GM21526 (cell line): ENCODE results near the gene MAPK12.

Experiments
- ATAC-seq: cut with Tn5 transposase; IDR thresholded peaks from one replicate; pipeline ENCODE4 v1.9.1; 2021; ENCODE audit warnings: moderate library complexity; ENCODE audit not compliant: unreplicated experiment, low FRiP score

MAPK12 gene

DNA sequence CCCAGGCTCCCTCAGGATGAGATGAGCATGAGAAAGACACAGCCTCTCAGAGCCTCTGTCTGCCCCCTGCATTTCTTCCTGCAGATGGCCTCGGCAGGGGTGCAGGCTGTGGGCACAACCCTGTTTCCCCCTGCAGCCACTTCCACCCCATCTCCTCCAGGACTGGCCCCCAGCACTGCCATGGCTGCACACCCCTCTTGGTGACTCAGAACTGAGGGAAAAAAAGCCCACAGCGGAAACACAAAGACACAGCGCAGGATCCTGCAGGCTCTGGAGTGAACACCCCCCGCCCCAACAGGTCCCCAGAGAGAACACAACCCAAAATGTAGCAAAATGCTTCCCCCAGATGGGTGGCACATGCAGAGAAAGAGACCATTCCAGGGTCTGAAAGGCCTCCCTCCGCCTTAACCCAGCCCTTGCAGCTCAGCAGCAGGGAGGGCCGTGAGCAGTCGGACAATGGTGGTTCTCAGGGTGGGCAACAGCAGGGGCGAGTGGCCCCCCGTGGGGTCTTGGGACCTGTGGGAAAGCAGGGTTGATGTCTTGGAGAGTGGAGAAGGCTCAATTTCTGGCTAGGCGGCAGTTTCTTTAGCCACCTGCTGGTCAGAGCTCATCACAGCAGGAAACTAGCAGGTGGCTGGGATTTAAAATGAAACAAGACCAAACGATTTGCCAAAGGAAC, 24.6 kb downstream of the MAPK12 start:
- ATAC-seq, result no peak

DNA sequence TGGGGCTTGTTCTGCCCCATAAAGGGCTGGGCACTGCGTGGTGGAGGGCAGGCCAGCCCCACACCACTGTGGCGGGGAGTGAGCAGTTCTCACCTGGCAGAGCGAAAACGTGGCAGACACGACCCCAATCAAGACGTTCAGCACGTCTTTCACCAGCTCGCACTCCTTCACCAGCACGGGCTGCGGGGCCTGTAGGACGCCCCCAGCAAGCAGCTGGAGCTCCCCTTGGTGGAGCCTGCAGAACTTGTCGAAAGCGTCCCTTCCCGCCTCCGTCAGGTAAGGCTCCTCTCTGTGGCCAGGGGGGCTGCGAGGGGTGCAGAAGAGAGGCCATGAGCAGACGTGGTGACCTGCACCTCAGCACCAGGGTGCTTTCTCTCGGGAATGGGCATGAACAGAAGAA, 28.3 kb downstream of the MAPK12 start:
- ATAC-seq, result no peak

DNA sequence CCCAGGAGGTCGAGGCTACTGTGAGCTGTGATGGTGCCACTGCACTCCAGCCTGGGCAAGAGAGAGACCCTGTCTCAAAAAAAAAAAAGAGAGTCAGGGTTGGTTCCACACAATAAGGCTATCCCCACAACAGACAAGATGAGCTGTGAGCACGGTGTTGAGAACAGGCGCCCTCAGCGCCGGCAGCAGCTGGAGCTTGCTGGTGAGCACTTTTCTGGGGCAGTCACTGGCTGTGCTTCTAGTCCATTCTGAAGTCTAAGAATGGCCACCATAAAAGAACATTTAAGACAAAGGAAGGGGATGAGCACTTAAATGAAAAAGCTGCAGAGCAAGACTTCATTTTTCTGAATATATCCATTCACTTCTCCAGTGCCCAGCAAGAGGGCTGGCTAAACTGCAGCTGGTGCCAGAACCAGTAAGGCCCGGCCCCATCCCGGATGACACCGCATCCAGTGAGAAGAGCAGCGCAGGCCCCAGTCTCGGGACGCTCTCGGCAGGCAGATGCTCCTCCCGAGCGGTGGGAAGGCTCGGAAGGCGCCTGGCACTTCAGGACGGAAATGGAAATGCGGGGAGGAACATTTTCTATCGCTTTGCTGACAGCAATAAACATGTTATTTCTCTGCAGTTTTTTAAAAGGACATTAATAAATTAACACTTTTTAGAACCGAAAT, 28.9 kb downstream of the MAPK12 start:
- no peak for ATAC-seq

DNA sequence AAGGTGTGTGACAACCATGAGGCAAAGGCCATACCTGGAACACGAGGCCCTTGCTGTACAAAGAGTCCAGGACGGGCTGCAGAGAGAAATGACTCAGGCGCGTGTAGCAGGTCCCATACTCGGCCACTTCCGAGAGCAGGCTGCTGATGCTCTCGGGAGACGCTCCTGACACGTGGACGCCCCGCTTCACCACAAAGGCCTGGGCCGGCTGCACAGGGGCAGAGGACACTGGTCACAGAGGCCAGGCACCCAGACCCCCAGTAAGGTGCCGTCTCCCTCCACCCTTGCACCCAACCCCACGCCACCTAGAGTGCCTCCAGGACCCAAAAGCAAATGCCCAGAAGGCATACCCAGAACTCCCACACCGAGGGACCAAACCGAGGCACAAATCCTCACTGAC, 32.1 kb downstream of the MAPK12 start:
- no peak for ATAC-seq

DNA sequence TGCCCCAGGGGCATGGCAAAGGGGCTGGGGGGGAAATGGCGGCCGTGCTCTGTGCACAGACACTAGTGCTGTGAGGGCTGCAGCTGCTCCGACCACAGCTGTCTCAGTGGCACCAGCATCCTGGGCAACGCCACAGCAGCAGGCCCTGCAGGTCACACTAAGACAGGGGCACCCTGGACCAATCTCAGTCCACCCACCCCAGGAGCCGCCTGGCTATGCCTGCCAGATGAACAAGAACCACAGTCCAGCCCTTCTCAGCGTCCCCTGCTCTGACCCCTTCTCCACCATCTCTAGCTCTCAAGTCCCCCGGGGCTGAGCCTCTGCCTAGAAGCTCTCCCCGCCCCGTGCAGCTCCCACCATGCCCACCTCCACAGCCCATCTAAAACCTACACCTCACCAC, 33.1 kb downstream of the MAPK12 start:
- no peak for ATAC-seq

DNA sequence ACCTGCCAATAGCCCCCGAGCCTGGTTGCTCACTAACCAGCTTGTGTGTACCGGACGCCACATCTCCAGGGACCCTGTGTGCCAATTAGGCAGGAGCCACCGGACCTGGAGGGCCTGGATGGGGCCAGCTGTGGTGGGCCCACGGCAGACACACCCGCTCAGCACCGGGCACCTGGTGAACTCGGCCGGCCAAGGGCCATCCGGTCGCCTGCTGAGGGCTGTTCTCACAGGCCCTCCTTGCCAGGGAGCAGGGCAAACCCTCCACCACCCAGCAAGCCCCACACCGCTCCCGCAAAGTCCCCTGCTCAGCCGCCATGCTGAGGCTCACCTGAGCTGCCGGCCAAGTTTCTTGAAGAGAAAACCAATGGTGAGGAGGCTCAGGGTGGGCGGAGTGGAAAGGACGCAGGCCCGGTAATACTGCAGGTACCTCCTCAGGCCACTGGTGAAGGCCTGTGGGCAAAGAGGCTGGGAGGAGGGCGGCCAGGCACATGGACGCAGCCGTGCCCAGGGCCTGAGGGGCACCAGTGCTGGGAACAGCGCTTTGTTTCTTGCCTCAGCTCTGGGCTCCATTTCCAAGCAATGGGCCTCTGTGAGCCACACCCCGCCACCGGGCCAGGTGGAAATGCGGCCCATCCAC, 33.8 kb downstream of the MAPK12 start:
- no peak for ATAC-seq

DNA sequence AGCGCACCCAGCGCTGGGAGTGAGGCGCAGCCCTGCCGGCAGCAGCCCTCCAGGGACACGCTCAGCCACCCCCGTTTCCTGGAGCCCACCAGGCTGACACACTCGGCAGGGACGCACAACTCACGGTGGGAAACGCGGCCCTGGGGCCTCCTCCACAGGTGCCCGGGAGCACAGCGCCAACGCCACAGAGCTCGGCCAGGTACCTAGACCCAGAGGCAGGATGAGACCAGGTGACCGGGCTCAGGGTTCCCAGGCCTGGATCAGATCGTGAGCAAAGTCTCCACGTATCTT, 34.7 kb downstream of the MAPK12 start:
- no peak for ATAC-seq

DNA sequence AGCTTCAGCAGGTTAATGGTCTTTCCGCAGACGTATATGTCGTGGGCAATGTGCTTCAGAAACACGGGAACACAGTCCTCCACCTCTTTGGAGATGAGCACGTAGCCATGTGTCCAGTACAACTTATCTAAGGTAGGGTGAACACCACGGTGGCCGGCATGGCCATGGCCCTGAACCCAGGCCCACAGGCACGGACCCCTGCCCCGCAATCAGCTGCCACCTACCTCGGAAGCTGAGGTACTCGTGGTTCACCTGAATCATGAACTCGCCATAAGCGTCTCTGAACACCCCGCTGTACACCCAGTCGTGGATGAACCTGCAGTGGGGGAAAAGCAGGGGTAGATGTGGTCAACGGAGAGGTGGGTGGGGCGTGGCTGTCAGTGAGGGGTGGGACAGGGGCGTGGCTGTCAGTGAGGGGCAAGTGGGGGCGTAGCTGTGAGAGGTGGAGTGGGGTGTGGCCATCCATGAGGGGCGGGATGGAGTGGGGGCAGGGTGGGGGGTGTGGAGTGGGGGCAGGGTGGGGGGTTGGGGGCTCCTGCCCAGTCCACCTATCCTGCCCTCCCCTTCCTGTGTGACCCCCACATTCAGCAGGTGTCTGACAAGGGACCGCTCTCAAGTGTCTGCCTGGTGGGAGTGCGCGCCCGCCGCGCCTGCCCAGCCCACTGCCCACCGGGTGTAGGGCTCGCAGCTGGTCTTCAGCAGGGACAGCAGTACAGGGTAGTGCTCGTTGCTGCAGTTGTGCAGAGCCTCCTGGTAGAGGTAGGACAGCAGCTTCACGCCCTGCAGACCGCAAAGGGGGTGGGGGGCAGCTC, 35.2 kb downstream of the MAPK12 start:
- no peak for ATAC-seq

DNA sequence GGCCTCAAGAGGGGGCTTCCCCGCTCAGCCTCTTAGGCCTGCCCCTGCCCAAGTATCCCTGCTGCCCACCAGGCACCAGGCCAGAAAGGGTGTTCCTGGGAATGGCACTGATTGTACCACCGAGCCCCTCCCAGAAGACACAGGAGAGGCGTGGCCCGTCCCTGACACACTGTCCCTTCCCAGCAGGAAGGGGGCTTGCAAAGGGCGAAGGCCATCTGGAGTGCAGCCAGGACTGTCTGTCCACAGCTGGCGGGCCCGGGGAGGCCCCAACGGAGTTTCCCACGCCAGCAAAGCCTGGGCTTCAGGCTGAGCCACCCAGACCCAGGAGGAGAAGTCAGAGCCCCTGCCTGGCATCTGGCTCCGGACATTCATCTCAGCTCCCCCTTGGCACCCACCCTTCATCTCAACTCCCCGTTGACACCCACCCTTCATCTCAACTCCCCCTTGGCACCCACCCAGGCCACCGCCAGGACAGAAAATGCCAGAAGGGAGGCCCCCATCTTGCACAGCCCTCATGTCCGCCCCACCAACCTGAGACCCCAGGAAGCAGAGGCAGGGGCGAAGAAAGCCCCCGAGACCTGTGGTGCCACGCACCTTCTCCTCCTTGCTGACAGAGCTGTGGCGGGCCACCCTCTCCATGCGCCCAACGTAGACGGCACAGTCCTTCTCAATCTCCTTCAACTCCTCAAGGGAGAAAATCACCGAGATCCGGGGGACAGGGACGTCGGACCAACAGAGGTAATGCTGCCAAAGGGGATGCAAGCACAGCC, 36.1 kb downstream of the MAPK12 start:
- no peak for ATAC-seq

DNA sequence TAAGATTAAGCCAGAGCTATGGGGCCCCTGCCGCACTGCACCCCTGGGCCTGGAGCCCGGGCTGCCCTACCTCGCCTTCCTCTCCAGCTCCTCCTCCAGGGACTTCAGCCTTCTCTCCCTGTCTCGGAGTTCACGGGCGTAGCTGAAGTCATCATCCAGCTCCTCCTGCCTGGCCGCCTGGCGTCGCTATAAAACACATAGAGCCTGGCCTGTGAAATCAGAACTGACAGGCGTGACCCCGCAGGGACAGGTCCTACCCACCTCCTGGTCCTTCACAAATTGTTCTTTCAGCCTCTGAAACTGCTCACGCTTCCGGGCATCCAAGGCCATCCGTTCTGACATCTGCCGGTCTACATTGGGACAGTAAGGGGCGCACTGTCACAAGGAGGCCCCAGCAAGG, 37.4 kb downstream of the MAPK12 start:
- no peak for ATAC-seq

DNA sequence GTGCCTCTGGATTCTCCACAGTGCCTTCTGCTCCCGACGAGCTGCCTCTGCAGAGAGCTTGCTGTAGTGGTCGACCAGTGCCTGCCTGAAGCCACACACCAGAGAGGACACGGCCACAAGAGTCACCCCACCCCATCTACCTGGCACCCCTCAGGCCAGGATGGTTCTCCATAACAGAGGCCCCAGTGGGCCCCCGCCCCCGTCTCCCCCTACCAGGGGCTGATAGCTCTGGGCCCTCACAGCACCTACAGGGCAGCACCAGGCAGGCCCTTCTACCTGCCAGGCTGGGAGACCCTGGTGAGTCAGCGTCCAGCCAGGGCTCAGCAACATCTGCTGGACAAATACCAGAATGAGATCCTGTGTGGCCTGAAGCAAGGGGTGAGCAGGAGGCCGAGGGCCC, 39.0 kb downstream of the MAPK12 start:
- no peak for ATAC-seq

DNA sequence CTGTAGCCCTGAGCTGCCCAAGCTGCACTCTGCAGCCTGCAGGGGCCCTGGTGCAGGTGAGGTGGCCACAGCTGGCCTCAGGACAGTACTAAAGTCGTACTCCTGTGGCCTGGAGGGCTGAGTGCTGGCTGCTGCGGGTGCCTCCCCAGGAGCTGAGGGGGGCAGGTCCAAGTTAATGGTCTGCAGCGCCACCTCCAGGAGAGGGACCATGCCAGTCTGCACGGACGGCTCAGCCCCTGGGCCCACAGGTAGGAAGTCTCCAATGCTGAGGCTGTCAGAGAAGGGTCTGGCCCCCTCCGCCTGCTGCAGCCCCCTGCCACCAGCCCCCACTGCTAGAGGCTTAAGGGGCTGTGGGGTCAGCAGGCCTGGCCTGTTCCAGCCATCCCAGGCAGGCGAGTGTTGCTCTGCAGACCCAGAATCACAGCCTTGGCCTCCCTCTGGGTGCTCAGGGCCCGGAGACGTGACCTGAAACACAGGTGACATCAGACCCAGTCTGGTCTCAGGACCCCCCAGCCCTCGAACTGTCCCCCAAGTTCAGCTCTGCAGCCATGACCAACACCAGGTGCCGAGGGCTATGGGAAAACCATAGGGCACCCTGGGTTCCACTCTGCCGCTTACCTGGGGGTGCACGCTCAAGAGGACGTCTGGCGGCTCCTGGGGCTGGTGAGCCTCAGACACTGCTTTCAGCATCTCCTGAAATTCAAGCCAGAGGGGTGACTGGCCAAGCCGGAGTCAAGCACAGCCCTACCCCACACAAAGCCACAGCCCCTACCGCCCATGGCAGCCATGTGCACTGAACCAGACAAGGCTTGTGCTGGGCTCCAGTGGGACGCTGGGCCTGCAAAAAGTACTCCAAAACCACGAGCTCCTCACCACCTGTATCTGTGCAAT, 39.8 kb downstream of the MAPK12 start:
- ATAC-seq, result no peak

DNA sequence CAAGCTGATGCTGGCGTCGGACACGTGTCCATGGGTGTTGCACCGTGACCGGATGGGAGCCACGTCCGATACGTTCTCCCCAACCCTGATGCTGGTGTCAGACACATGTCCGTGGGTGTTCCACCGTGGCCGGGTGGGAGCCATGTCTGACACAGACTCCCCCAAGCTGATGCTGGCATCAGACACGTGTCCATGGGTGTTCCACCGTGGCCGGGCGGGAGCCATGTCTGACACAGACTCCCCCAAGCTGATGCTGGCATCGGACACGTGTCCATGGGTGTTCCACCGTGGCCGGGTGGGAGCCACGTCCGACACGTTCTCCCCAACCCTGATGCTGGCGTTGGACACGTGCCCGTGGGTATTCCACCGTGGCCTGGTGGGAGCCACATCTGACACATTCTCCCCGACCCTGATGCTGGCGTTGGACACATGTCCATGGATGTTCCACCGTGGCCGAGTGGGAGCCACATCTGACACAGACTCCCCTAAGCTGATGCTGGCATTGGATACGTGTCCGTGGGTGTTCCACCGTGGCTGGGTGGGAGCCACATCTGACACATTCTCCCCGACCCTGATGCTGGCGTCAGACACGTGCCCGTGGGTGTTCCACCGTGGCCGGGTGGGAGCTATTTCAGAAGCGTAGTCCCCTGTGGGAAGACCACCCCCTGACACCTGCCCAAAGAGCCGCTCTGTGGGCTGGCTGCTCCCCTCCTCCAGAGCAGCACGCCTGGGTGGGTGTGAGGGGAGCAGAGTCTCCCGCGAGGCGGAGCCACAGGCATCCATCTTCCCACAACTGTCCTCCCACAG, 40.7 kb downstream of the MAPK12 start:
- ATAC-seq, result no peak

DNA sequence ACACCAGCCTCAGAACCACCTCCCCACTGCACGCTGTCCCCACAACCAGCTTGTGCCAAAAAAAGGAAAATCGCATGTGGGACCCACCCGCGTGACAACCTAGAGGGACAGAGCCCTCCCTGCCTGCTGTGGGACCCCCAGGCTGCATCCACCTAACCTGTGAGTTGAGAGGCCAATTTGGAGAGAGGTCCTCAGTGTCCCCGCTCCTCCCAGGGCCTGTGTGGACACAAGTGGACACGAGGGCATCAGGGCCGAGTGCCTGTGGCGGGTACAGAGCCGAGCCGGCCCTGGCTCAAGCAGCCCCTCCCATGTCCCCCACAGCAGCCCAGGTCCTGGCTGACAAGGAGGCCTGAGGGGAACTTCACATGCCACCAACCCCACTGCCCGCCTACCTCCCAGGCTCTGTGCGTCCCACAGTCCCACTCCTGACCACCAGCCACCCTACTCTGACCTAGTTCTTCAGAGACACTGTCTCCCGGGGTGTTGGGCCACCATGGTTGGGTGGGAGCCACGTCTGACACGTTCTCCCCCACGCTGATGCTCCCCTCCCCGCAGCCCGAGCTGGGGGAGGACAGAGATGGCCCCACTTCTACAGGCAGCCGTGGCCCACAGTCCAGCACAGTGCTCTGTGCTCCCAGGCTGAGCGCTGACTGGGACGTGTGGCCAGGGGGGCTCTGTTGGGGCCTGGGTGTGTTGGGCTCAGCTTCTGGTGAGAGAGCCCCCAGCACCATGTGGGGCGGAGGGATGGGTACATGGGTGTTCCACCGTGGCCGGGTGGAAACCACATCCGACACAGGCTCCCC, 41.5 kb downstream of the MAPK12 start:
- no peak for ATAC-seq

DNA sequence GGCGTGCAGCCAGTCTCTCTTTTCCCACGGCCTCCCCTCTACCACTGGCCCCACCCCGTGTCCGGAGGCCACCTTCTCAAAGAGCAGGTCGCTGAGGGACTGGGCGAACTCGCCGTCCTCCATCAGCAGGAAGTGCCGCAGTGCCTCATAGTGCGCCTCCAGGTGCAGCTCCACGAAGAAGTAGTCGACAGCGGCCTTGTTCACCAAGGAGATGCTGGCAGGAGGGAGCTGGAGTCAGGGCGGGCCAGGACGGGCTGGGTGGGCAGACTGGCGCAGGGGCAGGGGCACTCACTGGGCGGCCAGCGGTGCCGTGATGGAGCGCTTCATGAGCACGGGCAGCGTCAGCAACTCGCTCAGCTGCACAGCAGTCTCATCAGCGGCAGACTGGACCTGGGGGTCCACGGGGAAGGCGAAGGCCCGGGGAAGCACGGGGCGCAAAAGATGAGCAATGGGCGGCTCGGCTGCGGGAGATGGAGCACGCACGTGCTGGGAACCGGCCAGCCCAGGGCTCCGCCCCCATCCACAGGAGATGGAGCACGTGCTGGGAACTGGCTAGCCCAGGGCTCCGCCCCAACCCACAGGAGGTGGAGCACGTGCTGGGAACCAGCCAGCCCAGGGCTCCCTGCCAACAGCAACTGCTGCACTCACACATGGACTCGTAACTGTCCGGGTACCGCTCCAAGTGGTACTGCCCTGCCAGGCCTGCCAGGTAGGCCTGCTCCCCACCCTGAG, 42.3 kb downstream of the MAPK12 start:
- no peak for ATAC-seq

DNA sequence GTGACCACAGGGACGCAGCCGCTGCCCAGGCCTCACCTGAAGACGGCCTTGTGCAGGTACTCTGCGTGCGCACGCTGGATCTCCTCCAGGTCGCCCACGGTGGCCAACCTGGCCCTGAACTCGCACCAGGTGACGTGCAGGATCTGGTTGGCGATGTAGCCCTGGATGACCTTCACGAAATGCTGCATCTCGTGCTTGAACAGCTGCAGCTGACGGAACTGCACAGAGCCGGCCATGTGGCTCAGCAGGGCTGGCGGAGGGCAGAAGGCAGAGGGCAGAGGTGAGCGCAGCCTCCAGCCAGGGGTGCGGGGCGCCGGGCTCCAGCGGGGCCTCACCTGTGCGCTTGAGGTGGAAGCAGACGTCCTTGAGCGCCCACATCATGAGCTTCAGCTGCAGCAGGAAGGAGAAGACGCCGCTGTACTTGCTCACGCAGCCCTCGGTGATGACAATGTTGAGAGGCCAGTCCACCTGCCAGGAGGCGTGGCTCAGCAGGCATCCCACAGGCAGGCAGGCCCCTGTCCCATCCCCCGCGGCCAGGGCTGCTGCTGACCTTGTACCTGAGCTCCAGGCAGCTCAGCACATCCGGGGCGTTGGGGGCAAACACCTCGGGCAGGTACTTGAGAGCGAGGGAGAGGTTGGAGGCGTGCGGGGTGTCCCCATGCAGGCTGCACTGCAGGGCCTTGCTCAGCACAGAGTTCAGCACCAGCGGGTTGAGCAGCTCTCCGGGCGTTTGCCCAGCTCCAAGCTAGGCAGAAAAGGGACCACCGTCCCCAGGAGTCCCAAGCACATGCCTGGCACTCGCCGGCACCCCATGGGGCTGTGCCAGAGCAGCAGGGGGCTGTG, 43.1 kb downstream of the MAPK12 start:
- no peak for ATAC-seq
